Measurements from ENCODE around the gene GTF3C2.

GRCh38 chr2:27381577-27382181 lies 25.1 kb upstream of the GTF3C2 start:
- no peak for TF ChIP-seq RAD21 (IDR thresholded peaks at IDR 0.05; ENCODE audit: low read depth)
- TF ChIP-seq EP300 (IDR thresholded peaks at IDR 0.05; ENCODE audit: borderline replicate concordance) = no peak
- no peak for TF ChIP-seq MAX (IDR thresholded peaks at IDR 0.05)
- TF ChIP-seq CEBPB (IDR thresholded peaks at IDR 0.05) = no peak
- no peak for TF ChIP-seq TCF12 (IDR thresholded peaks at IDR 0.05; ENCODE audit: low read depth)
- TF ChIP-seq TAF1 (IDR thresholded peaks at IDR 0.05; ENCODE audit: low read depth) = no peak
- TF ChIP-seq EGR1 (IDR thresholded peaks at IDR 0.05) = no peak
- no peak for TF ChIP-seq REST (IDR thresholded peaks at IDR 0.05; ENCODE audit: low read depth)
- no peak for TF ChIP-seq YY1 (IDR thresholded peaks at IDR 0.05; ENCODE audit: low read depth)
- TF ChIP-seq TEAD4 (IDR thresholded peaks at IDR 0.05) = no peak

All from Ishikawa (cell line).